ENCODE measurements around the gene MEP1A. TPM values are rescaled to one million over a fixed set of nuclear protein-coding genes. Genes with fewer than 3 reads are reported as not detected.

The MEP1A gene
- total and polyA plus RNA-seq, 2 donors (not counting 3 experiments of a cell fraction or from before 2014, with no cell fraction given) = not detected

GRCh38 chr6:46879003-46879402 lies 85.8 kb downstream of the MEP1A start:
- Histone ChIP-seq H2AFZ (ENCODE audit: low read depth, low read length) (no peak overlapping the region), H3K4me1 (ENCODE audit: control insufficient read depth, extremely low read depth, insufficient read depth, low read length) (peaks cover 18% of the 10 kb centered on the region), H3K27ac (ENCODE audit: insufficient read depth, low read depth, low read length) (no peak overlapping the region), H3K9me1 (replicated peaks; ENCODE audit: control insufficient read depth, extremely low read depth, insufficient read depth, low read length) (no peaks in the 10 kb centered on the region), H3K9ac (replicated peaks; ENCODE audit: extremely low read depth, insufficient read depth, low read length) (no peak overlapping the region), H3K9me3 (replicated peaks; ENCODE audit: control insufficient read depth, insufficient read depth, low read length) (no peaks in the 10 kb centered on the region), H3K27me3 (ENCODE audit: control insufficient read depth in 2 of 2, insufficient read depth in 2 of 2, low read length in 2 of 2) (peaks cover 0 to 1% of the 10 kb centered on the region in 2 experiments), H4K20me1 (replicated peaks; ENCODE audit: control insufficient read depth, extremely low read depth, insufficient read depth, low read length) (no peaks in the 10 kb centered on the region), H3K79me2 (ENCODE audit: control insufficient read depth, insufficient read depth, low read length) (no peaks in the 10 kb centered on the region), H3K4me2 (ENCODE audit: insufficient read depth, low read length) (no peak overlapping the region), H3K4me3 (replicated peaks in 1 of 3; ENCODE audit: insufficient read depth in 1 of 3, low read depth in 1 of 3, low read length in 3 of 3) (no peak overlapping the region), H3K36me3 (ENCODE audit: control insufficient read depth in 2 of 2, extremely low read depth in 1 of 2, insufficient read depth in 2 of 2, low read length in 2 of 2) (peaks cover 4 to 25% of the 10 kb centered on the region in 2 experiments)
- ChIA-PET CTCF (no interaction called here), POLR2A (no interaction called here)
- TF ChIP-seq MYC (IDR thresholded peaks at IDR 0.05; ENCODE audit: low read depth, low read length) (no peak), POLR2A (IDR thresholded peaks at IDR 0.05; ENCODE audit: low read depth, low read length) (no peak), MAX (IDR thresholded peaks at IDR 0.05; ENCODE audit: insufficient read depth, insufficient read length) (no peak), JUN (IDR thresholded peaks at IDR 0.05; ENCODE audit: borderline replicate concordance, insufficient read depth, insufficient read length, low read depth) (no peak), CTCF (IDR thresholded peaks at IDR 0.05; ENCODE audit: extremely low read depth in 1 of 2, insufficient read depth in 1 of 2, low read depth in 1 of 2, low read length in 2 of 2) (no peak), FOS (IDR thresholded peaks at IDR 0.05; ENCODE audit: borderline replicate concordance, insufficient read depth, low read length) (no peak), POLR2AphosphoS5 (IDR thresholded peaks at IDR 0.05; ENCODE audit: insufficient read depth, low read depth, low read length) (no peak), GATA2 (IDR thresholded peaks at IDR 0.05; ENCODE audit: insufficient read depth, insufficient read length, low read depth, low read length) (no peak), EZH2 (IDR thresholded peaks at IDR 0.05; ENCODE audit: borderline replicate concordance, low read depth, low read length, severe bottlenecking) (no peak)
- no TSS peak for BruUV-seq (replicated peaks)
- no peak for DNase-seq (ENCODE audit: low read depth, low spot score)
- no peak for FAIRE-seq
- intact Hi-C loops (cut with micrococcal nuclease) = no loop called here
- dilution Hi-C loops (cut with MboI; ENCODE audit: extremely low pct_ligation_motif_present, low sequenced_read_pairs) = no loop called here

All from endothelial cell of umbilical vein (primary cell).